OCI-LY3 (cell line): Measurements from ENCODE around the gene POLD2.

Experiments
- EZH2phosphoT487 ChIP-seq: fragments of 200-600 bp; shearing (Covaris generic); IDR thresholded peaks from 2 replicates; pipeline ENCODE4 v1.6.1; 2018; ENCODE audit warnings: antibody characterized with exemption, mixed run types, low read depth
- TF ChIP-seq, protein P1 (sequence below): fragments of 200-600, 300-600 bp; sonication (generic); IDR thresholded peaks from 2 replicates; pipeline ENCODE4 v1.5.1; 2014; ENCODE audit warnings: antibody characterized with exemption, low read length, low read depth

DNA sequence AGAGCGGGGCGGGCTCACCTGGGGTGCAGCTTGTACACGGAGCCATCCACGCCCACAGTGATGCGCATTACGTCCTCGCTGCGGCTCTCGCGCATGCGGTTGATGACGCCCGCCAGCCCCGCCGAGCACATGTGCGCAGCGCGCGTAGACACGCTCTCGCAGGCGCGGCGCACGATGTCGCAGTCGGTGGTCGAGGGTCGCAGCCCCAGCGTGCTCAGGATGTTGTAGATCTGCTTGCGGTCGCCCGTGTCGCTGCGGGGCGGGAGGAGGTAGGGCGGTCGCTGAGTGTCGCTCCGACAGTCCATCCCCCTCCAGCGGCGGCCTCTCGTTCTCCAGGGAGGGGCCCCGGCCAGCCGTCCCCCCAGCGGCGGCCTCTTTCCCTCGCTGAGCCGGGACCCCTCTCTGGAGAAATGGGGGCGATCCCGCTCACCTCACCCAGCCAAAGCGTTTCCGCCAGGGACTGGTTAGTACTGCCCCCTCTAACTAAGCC, 22.2 kb upstream of the POLD2 start:
- TF ChIP-seq, protein P1, sequence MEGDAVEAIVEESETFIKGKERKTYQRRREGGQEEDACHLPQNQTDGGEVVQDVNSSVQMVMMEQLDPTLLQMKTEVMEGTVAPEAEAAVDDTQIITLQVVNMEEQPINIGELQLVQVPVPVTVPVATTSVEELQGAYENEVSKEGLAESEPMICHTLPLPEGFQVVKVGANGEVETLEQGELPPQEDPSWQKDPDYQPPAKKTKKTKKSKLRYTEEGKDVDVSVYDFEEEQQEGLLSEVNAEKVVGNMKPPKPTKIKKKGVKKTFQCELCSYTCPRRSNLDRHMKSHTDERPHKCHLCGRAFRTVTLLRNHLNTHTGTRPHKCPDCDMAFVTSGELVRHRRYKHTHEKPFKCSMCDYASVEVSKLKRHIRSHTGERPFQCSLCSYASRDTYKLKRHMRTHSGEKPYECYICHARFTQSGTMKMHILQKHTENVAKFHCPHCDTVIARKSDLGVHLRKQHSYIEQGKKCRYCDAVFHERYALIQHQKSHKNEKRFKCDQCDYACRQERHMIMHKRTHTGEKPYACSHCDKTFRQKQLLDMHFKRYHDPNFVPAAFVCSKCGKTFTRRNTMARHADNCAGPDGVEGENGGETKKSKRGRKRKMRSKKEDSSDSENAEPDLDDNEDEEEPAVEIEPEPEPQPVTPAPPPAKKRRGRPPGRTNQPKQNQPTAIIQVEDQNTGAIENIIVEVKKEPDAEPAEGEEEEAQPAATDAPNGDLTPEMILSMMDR: no peak
- TF ChIP-seq EZH2phosphoT487: no peak
